ENCODE measurements around the gene HSPBP1. TPM values are rescaled to one million over a fixed set of nuclear protein-coding genes. Genes with fewer than 3 reads are reported as not detected.

Gene HSPBP1
- total RNA-seq, 1 donor from 2014 or later = 46.9 TPM

DNA sequence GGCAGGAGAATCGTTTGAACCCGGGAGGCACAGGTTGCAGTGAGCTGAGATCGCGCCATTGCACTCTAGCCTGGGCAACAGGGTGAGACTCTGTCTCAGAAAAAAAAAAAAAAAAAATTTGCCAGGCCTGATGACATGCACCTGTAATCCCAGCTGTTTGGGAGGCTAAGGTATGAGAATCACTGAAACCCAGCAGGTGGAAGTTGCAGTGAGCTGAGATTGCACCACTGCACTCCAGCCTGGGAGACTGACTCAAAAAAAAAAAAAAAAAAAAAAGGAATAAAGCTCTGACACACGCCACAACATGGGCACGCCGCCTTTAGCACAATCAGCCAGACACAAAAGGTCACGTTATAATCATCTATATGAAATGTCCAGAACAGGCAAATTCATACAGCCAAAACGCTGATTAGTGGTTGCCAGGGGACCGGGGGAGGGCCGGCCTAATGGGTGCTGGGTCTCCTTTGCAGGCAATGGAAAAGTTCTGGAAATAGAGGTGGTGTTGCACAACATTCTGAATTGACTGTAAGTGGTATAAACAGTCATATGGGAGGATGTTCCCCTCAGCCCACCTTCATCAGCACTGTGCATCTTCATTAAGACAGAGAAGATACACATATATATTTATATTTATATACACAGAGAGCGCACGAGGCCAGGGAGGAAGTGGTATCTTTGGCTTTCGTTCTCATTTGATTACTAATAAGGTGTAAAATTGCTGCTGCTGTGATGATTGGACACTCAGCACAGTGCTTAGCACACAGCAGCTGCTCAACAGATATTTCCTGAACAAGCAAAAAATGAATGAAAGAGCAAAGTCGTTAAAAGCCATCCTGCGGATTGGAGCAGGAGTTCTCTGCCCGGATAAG lies 3.8 kb downstream of the HSPBP1 start:
- DNase-seq (ENCODE audit: low read depth) = no peak

- DNase-seq (ENCODE audit: low read depth) = no peak
Measured at GRCh38 chr19:55273978-55274707, 5.8 kb downstream of the HSPBP1 start.

- DNase-seq (ENCODE audit: low read depth) = no peak
Measured at GRCh38 chr19:55272142-55272541, 7.8 kb downstream of the HSPBP1 start.

GRCh38 chr19:55270172-55270942 lies 9.6 kb downstream of the HSPBP1 start:
- no peak for DNase-seq (ENCODE audit: low read depth)

- no peak for DNase-seq (ENCODE audit: low read depth)
Measured at GRCh38 chr19:55269299-55269698, 10.6 kb downstream of the HSPBP1 start.

DNA sequence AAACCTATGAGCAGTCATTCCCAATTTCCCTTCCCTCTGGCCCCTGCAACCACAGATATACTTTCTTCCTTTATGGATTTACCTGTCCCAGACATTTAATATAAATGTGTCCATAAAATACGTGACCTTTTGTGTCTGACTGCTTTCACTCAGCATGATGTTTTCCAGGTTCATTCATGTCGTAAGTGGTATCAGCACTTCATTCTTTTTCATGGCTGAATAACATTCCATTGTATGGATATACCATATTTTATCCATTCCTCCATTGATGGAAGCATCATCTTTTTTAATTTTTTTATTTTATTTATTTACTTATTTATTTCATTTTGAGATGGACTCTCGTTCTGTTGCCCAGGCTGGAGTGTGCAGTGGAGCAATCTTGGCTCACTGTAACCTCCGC lies 13.1 kb downstream of the HSPBP1 start:
- DNase-seq (ENCODE audit: low read depth) = no peak

DNA sequence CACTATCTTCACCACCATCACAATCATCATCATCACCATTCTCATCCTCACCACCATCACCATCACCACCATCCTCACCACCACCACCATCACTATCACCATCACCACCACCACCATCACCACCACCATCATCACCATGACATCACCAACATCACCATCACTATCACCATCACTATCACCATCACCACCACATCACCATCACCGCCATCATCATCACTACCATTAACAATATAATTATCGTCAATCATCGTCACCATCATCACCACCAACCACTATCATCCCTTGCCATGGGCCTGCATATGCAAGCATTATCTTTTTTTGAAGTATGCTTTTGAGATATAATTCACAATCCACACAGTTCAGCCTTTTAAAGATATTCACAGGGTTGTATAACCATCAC lies 13.5 kb downstream of the HSPBP1 start:
- DNase-seq (ENCODE audit: low read depth) = no peak

DNA sequence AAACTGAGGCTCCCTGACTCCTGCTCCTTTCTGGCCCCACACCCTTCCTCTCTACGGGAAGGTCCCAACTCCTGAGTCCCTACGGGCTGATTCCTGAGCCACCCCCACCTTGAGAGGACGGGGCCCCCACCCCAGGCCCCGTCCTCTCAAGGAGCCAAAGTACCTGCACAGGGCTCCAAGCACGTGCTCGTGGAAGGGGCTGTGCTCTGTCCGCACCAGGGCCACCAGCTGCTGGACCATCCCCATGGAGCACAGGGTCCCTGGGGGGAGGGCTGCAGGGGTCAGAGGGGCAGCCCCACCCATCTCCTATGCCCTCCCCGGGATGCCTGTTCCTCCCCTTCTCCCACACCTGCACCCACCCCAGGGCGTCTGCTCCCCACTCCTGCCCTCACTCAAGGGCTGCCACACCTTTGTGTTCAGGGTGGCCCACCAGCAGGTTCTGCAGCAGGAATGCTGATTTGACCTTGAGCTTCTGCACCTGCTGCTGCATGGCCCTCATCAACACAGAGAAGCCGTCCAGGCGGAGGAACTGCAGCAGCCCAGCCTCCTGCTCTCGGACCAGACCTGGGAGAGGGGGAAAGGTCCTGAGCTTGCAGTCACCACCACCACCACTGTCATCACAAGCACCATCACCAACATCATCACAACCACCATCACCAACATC lies 14.1 kb downstream of the HSPBP1 start:
- no peak for DNase-seq (ENCODE audit: low read depth)

- no peak for DNase-seq (ENCODE audit: low read depth)
Measured at GRCh38 chr19:55265173-55265572, 14.7 kb downstream of the HSPBP1 start.

GRCh38 chr19:55264531-55264930 lies 15.4 kb downstream of the HSPBP1 start:
- DNase-seq (ENCODE audit: low read depth) = no peak

- no peak for DNase-seq (ENCODE audit: low read depth)
Measured at GRCh38 chr19:55262359-55262758, 17.6 kb downstream of the HSPBP1 start.

- DNase-seq (ENCODE audit: low read depth) = no peak
Measured at GRCh38 chr19:55261671-55262126, 18.2 kb downstream of the HSPBP1 start.

DNA sequence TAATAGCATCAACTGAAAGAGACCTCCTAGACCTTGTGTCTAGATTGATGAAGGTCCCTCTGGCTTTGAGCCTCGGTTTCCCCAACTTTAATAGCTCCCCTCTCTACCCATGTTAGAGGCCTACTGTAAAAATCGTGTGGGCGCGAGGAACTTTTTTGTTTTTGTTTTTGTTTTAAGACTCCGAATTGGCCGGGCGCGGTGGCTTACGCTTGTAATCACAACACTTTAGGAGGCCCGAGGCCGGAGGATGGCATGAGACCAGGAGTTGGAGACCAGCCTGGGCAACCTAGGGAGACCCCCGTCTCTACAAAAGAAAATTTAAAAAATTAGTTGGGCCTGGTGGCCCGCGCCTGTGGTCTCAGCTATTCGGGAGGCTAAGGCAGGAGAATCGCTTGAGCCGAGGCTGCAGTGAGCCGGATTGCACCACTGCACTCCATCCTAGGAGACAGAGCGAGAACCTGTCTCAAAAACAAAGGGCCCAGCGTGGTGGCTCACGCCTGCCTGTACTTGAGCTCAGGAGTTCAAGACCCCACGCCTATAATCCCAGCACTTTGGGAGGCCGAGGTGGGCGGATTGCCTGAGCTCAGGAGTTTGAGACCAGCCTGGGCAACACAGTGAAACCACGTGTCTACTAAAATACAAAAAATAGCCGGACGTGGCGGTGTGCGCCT lies 20.2 kb downstream of the HSPBP1 start:
- DNase-seq (ENCODE audit: low read depth) = no peak

DNA sequence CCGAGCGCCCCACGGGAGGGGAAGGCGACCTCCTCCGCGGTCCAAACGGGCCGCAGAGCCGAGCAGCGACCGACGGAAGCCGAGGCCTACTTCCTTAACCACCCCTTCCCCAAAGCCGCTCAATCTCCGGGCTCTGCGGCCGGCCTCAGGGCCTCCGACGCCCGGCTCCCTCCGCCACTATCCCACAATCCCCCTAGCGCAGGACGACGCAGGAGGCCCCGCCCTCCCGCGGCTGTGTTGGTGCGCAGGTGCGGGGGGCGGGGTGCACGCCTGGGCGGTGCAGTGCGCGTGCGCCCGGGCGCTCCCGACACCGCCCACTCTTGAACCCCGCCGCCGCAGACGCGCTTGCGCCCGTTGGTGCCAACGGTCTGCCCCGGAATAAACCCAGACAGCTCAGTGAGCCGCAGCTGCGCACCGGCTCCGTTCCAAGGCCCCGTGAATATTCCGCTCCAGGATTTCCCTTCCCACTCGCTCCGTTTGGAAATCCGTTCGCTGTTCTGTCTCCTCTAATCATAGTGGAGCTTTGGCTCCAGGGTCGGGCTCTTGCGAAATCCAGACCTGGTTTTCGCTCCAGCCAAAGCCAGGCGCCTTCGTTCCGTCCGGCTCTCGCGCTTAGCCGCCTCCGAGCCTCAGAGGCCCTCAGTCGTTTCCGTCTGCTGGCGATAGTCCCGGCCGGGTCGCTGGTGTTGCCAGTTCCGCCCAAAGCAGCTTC lies 20.9 kb downstream of the HSPBP1 start, which contains the start of gene PPP6R1:
Gene PPP6R1, minus strand, starts transcription at position 190 of the 712 bp plus-strand sequence. CDS start 11,914 bp downstream, outside the sequence.
- peak; percentile 96 for DNase-seq (ENCODE audit: low read depth)

DNA sequence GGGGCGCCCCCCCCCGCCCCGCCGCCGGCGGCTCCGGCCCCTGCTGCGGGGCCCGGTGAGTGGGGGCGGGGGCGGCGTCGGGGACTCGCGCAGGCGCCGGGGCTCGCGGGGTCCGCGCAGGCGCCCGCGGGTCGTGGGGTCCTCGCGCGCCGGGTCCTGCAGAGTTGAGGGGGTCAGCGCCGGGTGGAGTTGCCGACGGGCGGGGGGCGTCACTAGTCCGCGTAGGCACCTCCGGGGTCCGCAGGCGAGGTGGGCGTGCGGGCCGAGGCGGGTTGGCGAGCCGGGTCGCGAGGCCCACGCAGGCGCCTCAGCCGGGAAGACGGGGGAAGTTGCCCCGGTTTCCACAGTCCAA lies 21.5 kb downstream of the HSPBP1 start:
- DNase-seq (ENCODE audit: low read depth) = no peak

DNA sequence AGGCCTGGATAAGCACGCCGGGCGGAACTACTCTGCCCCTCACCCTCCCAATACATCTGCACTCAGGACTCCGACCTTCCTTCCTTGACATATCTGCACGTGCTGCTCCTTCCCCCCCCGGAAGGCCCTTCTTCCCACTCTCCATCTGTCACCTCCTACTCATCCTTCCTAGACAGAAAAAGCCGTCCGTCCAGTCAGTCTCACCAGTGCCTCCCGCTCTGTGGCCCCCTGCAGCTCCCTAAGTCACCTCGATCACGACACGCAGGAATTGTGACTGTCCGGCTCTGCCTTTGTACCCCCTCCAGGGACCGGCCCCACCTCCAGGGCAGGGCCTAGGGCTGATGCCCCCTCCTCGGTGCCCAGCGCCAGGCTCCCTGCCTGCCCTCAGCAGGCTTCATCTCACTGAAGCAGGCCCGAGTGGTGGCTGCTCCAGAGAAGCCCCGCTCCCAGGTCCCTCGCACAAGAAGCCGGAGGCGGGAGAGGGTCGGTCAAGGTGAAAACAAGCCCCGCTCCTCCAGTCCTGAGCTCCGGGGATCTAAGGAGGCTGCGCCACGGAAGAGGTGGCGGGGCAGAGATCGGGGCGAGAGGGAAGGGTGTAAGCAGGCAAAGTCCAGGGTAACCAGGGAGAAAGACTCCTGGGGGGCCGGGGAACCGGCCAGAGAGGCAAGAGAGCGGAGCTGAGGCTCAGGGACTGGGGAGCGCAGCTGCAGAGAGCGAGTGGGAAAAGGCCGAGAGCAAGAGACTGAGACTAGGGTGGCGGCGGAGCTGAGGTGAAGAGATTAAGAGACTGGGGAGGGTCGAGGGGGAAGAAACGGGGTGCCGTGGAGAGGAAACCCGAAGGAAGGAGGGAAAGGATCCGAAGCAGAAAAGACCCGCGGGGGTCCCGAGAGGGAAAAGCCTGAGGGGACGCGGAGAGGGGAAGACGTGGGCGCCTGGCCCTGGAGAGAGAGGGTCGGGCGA lies 22.2 kb downstream of the HSPBP1 start:
- DNase-seq (ENCODE audit: low read depth) = no peak

DNA sequence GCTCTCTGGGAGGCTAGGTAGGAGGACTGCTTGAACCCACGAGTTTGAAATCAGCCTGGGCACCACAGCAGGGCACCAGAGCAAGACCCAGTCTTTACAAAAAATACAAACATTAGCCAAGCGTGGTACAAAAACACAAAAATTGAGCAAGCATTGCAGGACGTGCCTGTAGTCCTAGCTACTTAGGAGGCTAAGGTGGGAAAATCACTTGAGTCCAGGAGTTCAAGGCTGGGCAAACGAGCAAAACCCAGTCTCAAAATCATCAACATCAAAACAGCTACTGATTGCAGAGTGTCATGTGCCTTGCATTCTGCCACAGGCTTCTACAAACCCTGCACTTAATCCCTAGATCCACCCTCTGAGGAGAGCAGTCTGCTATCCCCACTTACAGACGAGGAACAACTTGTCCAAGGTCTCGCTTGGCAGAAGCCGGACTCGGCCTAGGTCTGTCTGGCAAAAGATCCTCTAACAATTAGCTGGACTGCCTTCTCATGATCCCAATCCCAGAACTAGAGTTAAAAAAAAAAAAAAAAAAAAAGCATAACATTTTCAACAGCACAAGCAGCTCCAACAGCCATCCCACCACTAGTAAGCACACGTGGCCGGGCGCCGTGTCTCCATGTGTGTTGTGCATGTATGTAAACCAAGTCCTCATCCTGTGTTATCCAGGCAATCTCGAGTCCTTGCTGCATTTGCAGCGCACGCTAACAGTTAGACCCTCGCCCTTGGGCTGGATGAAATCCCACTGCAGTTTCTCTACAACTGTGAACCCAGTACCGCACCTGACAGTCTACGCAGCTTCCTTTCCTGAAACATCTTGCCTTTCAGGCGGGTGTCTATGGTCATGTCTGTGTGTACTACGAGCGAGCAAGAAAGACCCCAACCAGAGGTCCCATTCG lies 23.1 kb downstream of the HSPBP1 start:
- DNase-seq (ENCODE audit: low read depth) = no peak

Measured in renal cortical epithelial cell (primary cell).